ENCODE measurements around the gene STYXL2.

The STYXL2 gene

GRCh38 chr1:167137793-167138510 lies 44.1 kb downstream of the STYXL2 start:
- peaks cover 12% of the 10 kb centered on the region for H3K27me3 Mint-ChIP-seq (ENCODE audit: low read depth)
- H3K9me3 Mint-ChIP-seq: peaks cover 2% of the 10 kb centered on the region
- no peak overlapping the region for H3K4me3 Mint-ChIP-seq
- H3K4me1 Mint-ChIP-seq: no peaks in the 10 kb centered on the region
- no peak for TF ChIP-seq CTCF (IDR thresholded peaks at IDR 0.05; ENCODE audit: unreplicated experiment in 3 of 3)
- no peak overlapping the region for H3K27ac Mint-ChIP-seq
- peaks cover 4% of the 10 kb centered on the region for H3K36me3 Mint-ChIP-seq (ENCODE audit: low read depth)

DNA sequence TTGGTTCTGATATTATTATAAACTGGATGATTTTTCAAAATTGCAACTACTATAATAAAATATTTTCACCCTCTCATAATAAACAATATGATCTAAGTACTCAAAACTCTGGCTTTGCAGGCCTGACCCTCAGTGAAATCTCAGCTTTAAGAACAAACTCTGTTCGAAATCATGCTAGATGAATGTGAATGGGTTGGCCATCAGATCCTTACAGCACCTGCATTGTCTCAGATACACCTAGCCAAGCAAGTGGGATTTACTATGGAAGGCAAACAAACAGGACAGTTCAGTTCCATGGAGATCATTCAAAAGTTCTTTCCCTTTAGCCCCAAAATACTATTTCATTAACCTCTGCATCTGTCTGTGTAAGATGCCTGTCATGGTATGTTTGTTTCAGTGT lies 44.8 kb downstream of the STYXL2 start:
- TF ChIP-seq CTCF (IDR thresholded peaks at IDR 0.05; ENCODE audit: unreplicated experiment in 3 of 3): no peak
- Mint-ChIP-seq H3K27me3 (ENCODE audit: low read depth) (peaks cover 12% of the 10 kb centered on the region), H3K27ac (no peak overlapping the region), H3K4me1 (no peaks in the 10 kb centered on the region), H3K36me3 (ENCODE audit: low read depth) (peaks cover 4% of the 10 kb centered on the region), H3K9me3 (peaks cover 4% of the 10 kb centered on the region), H3K4me3 (no peak overlapping the region)

DNA sequence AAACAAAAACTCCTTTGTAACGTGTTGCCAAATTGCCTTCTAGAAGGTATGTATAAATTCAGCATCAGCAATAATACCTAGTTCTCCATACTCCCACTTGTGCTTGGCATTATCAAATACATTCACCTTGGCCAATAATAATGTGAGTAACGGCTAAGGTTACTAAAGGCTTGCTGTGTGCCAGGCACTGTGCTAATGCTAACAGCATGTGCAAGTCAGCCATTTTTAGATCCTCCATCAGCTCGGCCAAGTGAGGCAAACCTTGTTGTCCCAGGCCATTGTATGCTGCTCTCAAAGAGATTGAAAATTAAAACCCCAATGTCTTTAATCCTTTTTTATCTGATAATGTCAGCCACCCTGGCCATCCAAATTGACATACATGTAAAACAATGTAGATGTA lies 48.1 kb downstream of the STYXL2 start:
- Mint-ChIP-seq H3K4me3 (no peak overlapping the region), H3K36me3 (ENCODE audit: low read depth) (peaks cover 4% of the 10 kb centered on the region), H3K27me3 (ENCODE audit: low read depth) (peaks cover 9% of the 10 kb centered on the region), H3K9me3 (peaks cover 9% of the 10 kb centered on the region), H3K4me1 (no peaks in the 10 kb centered on the region), H3K27ac (no peak overlapping the region)
- no peak for TF ChIP-seq CTCF (IDR thresholded peaks at IDR 0.05; ENCODE audit: unreplicated experiment in 3 of 3)

All from nephron (organoid).